ENCODE results near the gene PSMB1. TPM values are rescaled to one million over a fixed set of nuclear protein-coding genes. Genes with fewer than 3 reads are reported as not detected.
A peak's percentile ranks its signal among the peaks of the same experiment; 100 is the strongest.

PSMB1 gene
- total and polyA plus RNA-seq, 9 of the 15 experiments (the other 6 are each of a cell fraction or from before 2014, with no cell fraction given), result 447 to 2,953 (median 884) TPM

- TF ChIP-seq ZFPM2 (CRISPR knock-in tag; IDR thresholded peaks at IDR 0.05), result no peak
- peak; percentile 50; the same call in 1 of the 2 replicates for TF ChIP-seq MAFF (IDR thresholded peaks at IDR 0.05; ENCODE audit: low read length)
- TF ChIP-seq ZNF134 (CRISPR knock-in tag; conservative IDR thresholded peaks at IDR 0.05), result no peak
- TF ChIP-seq, protein P1, sequence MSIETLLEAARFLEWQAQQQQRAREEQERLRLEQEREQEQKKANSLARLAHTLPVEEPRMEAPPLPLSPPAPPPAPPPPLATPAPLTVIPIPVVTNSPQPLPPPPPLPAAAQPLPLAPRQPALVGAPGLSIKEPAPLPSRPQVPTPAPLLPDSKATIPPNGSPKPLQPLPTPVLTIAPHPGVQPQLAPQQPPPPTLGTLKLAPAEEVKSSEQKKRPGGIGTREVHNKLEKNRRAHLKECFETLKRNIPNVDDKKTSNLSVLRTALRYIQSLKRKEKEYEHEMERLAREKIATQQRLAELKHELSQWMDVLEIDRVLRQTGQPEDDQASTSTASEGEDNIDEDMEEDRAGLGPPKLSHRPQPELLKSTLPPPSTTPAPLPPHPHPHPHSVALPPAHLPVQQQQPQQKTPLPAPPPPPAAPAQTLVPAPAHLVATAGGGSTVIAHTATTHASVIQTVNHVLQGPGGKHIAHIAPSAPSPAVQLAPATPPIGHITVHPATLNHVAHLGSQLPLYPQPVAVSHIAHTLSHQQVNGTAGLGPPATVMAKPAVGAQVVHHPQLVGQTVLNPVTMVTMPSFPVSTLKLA (conservative IDR thresholded peaks at IDR 0.05), result peak; percentile 45 to 82; a peak in 3 of 4 replicates
- peak; percentile 64 for TF ChIP-seq SAP30 (IDR thresholded peaks at IDR 0.05; ENCODE audit: borderline replicate concordance, insufficient read depth, low read depth, low read length, poor library complexity, severe bottlenecking)
- TF ChIP-seq EHMT2 (IDR thresholded peaks at IDR 0.05), result no peak
- peak; percentile 87; the same call in 1 of the 2 replicates for TF ChIP-seq MBD2 (IDR thresholded peaks at IDR 0.05; ENCODE audit: borderline replicate concordance, low read depth)
- TF ChIP-seq SRSF7 (optimal IDR thresholded peaks at IDR 0.05; ENCODE audit: low read depth, low read length), result no peak
- TF ChIP-seq, protein P2, sequence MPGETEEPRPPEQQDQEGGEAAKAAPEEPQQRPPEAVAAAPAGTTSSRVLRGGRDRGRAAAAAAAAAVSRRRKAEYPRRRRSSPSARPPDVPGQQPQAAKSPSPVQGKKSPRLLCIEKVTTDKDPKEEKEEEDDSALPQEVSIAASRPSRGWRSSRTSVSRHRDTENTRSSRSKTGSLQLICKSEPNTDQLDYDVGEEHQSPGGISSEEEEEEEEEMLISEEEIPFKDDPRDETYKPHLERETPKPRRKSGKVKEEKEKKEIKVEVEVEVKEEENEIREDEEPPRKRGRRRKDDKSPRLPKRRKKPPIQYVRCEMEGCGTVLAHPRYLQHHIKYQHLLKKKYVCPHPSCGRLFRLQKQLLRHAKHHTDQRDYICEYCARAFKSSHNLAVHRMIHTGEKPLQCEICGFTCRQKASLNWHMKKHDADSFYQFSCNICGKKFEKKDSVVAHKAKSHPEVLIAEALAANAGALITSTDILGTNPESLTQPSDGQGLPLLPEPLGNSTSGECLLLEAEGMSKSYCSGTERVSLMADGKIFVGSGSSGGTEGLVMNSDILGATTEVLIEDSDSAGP (CRISPR knock-in tag; IDR thresholded peaks at IDR 0.05), result no peak
- TF ChIP-seq DIDO1 (tag; IDR thresholded peaks at IDR 0.05; ENCODE audit: low read depth), result peak; percentile 10
- TF ChIP-seq, protein P3, sequence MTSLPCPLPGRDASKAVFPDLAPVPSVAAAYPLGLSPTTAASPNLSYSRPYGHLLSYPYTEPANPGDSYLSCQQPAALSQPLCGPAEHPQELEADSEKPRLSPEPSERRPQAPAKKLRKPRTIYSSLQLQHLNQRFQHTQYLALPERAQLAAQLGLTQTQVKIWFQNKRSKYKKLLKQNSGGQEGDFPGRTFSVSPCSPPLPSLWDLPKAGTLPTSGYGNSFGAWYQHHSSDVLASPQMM (CRISPR knock-in tag; IDR thresholded peaks at IDR 0.05), result no peak
- no peak for TF ChIP-seq ZNF174 (CRISPR knock-in tag; IDR thresholded peaks at IDR 0.05)
- no peak for TF ChIP-seq BRF1 (IDR thresholded peaks at IDR 0.05; ENCODE audit: borderline replicate concordance, extremely low read depth, insufficient read length)
- TF ChIP-seq SETDB1 (IDR thresholded peaks at IDR 0.05; ENCODE audit: low read length), result no peak
- peak; percentile 77 for TF ChIP-seq POLR2H (tag; IDR thresholded peaks at IDR 0.05; ENCODE audit: low read depth)
- TF ChIP-seq MIER1 (IDR thresholded peaks at IDR 0.05; ENCODE audit: low read depth), result 0 out of 2 replicates have a peak, but pooled peaks have one; percentile 15
- no peak for TF ChIP-seq ZNF140 (CRISPR knock-in tag; IDR thresholded peaks at IDR 0.05)
- TF ChIP-seq, protein P4, sequence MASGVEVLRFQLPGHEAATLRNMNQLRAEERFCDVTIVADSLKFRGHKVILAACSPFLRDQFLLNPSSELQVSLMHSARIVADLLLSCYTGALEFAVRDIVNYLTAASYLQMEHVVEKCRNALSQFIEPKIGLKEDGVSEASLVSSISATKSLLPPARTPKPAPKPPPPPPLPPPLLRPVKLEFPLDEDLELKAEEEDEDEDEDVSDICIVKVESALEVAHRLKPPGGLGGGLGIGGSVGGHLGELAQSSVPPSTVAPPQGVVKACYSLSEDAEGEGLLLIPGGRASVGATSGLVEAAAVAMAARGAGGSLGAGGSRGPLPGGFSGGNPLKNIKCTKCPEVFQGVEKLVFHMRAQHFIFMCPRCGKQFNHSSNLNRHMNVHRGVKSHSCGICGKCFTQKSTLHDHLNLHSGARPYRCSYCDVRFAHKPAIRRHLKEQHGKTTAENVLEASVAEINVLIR (CRISPR knock-in tag; IDR thresholded peaks at IDR 0.05), result peak; percentile 90
- TF ChIP-seq NBN (IDR thresholded peaks at IDR 0.05; ENCODE audit: low read depth), result no peak
- TF ChIP-seq MED1 (CRISPR knock-in tag; IDR thresholded peaks at IDR 0.05; ENCODE audit: borderline replicate concordance), result no peak
- peak; percentile 85; the same call in 1 of the 2 replicates for TF ChIP-seq KAT8 (IDR thresholded peaks at IDR 0.05; ENCODE audit: low read depth)
These were observed at the start of gene PSMB1 (continued) for GRCh38 chr6:170552765-170553533.

Measured in K562 (cell line).